Breast epithelium (tissue), 4 donors: ENCODE results near the gene TBCE. TPM values are rescaled to one million over a fixed set of nuclear protein-coding genes. Genes with fewer than 3 reads are reported as not detected.

Source experiments
- DNase-seq, 2 donors: peaks; one replicate each; pipeline ENCODE4 v3.0.0-alpha.2; 2019; ENCODE audit warnings: low spot score in 2 of 2
- H3K27ac ChIP-seq, 2 donors: fragments of 200-600 bp; sonication (generic) in 1 of 2; one replicate each; pipeline ENCODE4 v1.5.1; 2016 to 2019; ENCODE audit warnings: mild to moderate bottlenecking in 1 of 2
- H3K27me3 ChIP-seq, 2 donors: fragments of 200-600 bp; sonication (generic) in 1 of 2; one replicate each; pipeline versions ENCODE4 v1.5.1 to v1.6.0; 2017 to 2019; ENCODE audit warnings: control low read depth in 1 of 2, mild to moderate bottlenecking in 1 of 2
- H3K36me3 ChIP-seq: fragments of 200-600 bp; one replicate; pipeline ENCODE4 v1.5.1; 2019
- H3K4me1 ChIP-seq, 2 donors: fragments of 200-600 bp; sonication (generic); one replicate each; pipeline ENCODE4 v1.5.1; 2016 to 2019; ENCODE audit warnings: control low read depth in 1 of 2
- H3K4me3 ChIP-seq, 3 donors: fragments of 200-600 bp; sonication (generic); 1 replicate in 2 of 3; 2 replicates in 1 of 3; pipeline ENCODE4 v1.5.1; 2016 to 2019; ENCODE audit warnings: mild to moderate bottlenecking in 3 of 3, moderate library complexity in 2 of 3
- H3K9me3 ChIP-seq, 2 donors: fragments of 200-600 bp; sonication (generic) in 1 of 2; one replicate each; pipeline ENCODE4 v1.5.1; 2016 to 2019; ENCODE audit warnings: control low read depth in 1 of 2
- CTCF ChIP-seq, 3 donors: fragments of 450-650 bp; IDR thresholded peaks; one replicate each; pipeline ENCODE4 v1.5.1; 2016 to 2017; ENCODE audit warnings: antibody characterized with exemption in 3 of 3, mild to moderate bottlenecking in 3 of 3, moderate library complexity in 3 of 3
- POLR2A ChIP-seq: fragments of 450-650 bp; IDR thresholded peaks from one replicate; pipeline ENCODE4 v1.6.1; 2016; ENCODE audit warnings: antibody characterized with exemption, mild to moderate bottlenecking, moderate library complexity
- POLR2AphosphoS5 ChIP-seq, 3 donors: sonication (generic); formaldehyde crosslinking; IDR thresholded peaks; one replicate each; pipeline ENCODE4 v1.6.1; 2017; ENCODE audit warnings: antibody characterized with exemption in 3 of 3
- intact Hi-C: fragments of 100-400 bp; cut with DNase I; formaldehyde crosslinking; loops from one replicate; pipeline ENCODE4 v1.15.1; 2023; ENCODE audit warnings: low total_unique reads
- total RNA-seq, 3 donors: library from RNA; depleted of rRNA; stranded (reverse); fragments of >200 nt; gene quantifications; one replicate each; pipeline ENCODE4 v1.1.0, GENCODE V29; 2016

TBCE gene
- total RNA-seq, 3 donors from 2014 or later = 13.3 to 21.2 (median 19.7) TPM

- no peaks in the 10 kb centered on the region for H3K27me3 ChIP-seq
- intact Hi-C loops = no loop called here
- H3K4me1 ChIP-seq = no peaks in the 10 kb centered on the region
- DNase-seq = no peak
- H3K9me3 ChIP-seq = no peaks in the 10 kb centered on the region
- peaks cover 8% of the 10 kb centered on the region for H3K36me3 ChIP-seq
- no peak overlapping the region for H3K4me3 ChIP-seq
- H3K27ac ChIP-seq = no peak overlapping the region
- TF ChIP-seq CTCF (IDR thresholded peaks at IDR 0.05) = no peak
- no peak for TF ChIP-seq POLR2AphosphoS5 (IDR thresholded peaks at IDR 0.05)
- no peak for TF ChIP-seq POLR2A
Measured at GRCh38 chr1:235483090-235483489, 115.9 kb downstream of the TBCE start.

- Histone ChIP-seq H3K9me3 (no peaks in the 10 kb centered on the region), H3K27me3 (no peaks in the 10 kb centered on the region), H3K4me3 (no peak overlapping the region), H3K36me3 (peaks cover 3% of the 10 kb centered on the region), H3K27ac (no peak overlapping the region), H3K4me1 (no peaks in the 10 kb centered on the region)
- DNase-seq = no peak
- intact Hi-C loops = no loop called here
- TF ChIP-seq POLR2AphosphoS5 (IDR thresholded peaks at IDR 0.05) (no peak), CTCF (IDR thresholded peaks at IDR 0.05) (no peak), POLR2A (no peak)
Measured at GRCh38 chr1:235485558-235485957, 118.3 kb downstream of the TBCE start.

- no peaks in the 10 kb centered on the region for H3K27me3 ChIP-seq
- H3K36me3 ChIP-seq = peaks cover 3% of the 10 kb centered on the region
Measured at GRCh38 chr1:235486321-235486720, 119.1 kb downstream of the TBCE start.

GRCh38 chr1:235491644-235492043 lies 124.4 kb downstream of the TBCE start:
- Histone ChIP-seq H3K36me3 (no peaks in the 10 kb centered on the region), H3K27me3 (no peaks in the 10 kb centered on the region), H3K4me3 (no peak overlapping the region), H3K4me1 (no peaks in the 10 kb centered on the region), H3K27ac (no peak overlapping the region), H3K9me3 (no peaks in the 10 kb centered on the region)
- TF ChIP-seq POLR2AphosphoS5 (IDR thresholded peaks at IDR 0.05) (no peak), POLR2A (no peak), CTCF (IDR thresholded peaks at IDR 0.05) (no peak)
- DNase-seq = no peak
- intact Hi-C loops = no loop called here

More at GRCh38 chr1:235486321-235486720, 119.1 kb downstream of the TBCE start:
- intact Hi-C loops = no loop called here
- H3K27ac ChIP-seq = no peak overlapping the region
- TF ChIP-seq CTCF (IDR thresholded peaks at IDR 0.05) (no peak), POLR2AphosphoS5 (IDR thresholded peaks at IDR 0.05) (no peak), POLR2A (no peak)
- no peak for DNase-seq
- no peaks in the 10 kb centered on the region for H3K4me1 ChIP-seq
- no peak overlapping the region for H3K4me3 ChIP-seq
- H3K9me3 ChIP-seq = no peaks in the 10 kb centered on the region

GRCh38 chr1:235494531-235494930 lies 127.3 kb downstream of the TBCE start:
- H3K9me3 ChIP-seq = no peaks in the 10 kb centered on the region
- DNase-seq = no peak
- TF ChIP-seq POLR2AphosphoS5 (IDR thresholded peaks at IDR 0.05) = no peak
- TF ChIP-seq CTCF (IDR thresholded peaks at IDR 0.05) = no peak
- no peak for TF ChIP-seq POLR2A
- H3K4me1 ChIP-seq = no peaks in the 10 kb centered on the region
- no peak overlapping the region for H3K27ac ChIP-seq
- intact Hi-C loops = no loop called here
- no peak overlapping the region for H3K4me3 ChIP-seq
- no peaks in the 10 kb centered on the region for H3K27me3 ChIP-seq
- H3K36me3 ChIP-seq = no peaks in the 10 kb centered on the region
